ENCODE data around the gene SFI1. TPM values are rescaled to one million over a fixed set of nuclear protein-coding genes. Genes with fewer than 3 reads are reported as not detected.

Gene SFI1
- total RNA-seq, 4 donors from 2014 or later = 55.3 to 157 (median 90.1) TPM

DNA sequence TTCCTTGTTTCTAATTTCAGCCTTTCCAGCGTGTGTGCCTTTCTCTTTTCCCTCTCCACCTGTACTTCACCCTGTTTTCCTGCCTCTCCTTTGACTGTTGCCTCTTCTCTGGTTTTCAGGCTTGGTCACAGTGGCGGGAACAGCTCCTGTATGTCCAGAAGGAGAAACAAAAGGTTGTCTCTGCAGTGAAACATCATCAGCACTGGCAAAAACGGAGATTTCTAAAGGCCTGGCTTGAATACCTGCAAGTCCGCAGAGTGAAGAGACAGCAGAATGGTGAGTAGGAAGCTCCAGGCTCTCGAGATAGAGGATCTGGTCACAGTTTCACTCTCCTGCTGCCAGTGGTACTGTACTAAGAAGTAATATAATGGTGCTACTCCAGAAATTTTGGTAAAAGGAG is 76.6 kb downstream of the SFI1 start:
- intact Hi-C loops (cut with DNase I; ENCODE audit: low total_unique reads) = no loop called here
- Histone ChIP-seq H3K27me3 (no peaks in the 10 kb centered on the region), H3K9me3 (no peaks in the 10 kb centered on the region), H3K4me3 (no peak overlapping the region), H3K36me3 (peaks cover 0 to 18% (median 5%) of the 10 kb centered on the region in 4 donors), H3K27ac (no peak overlapping the region), H3K4me1 (no peaks in the 10 kb centered on the region)
- no peak for DNase-seq
- WGBS, 2 donors (ENCODE audit: low coverage in 1 of 2) = 83 to 90% methylated on average over 5 of the region's 5 CpGs
- TF ChIP-seq, protein P1, sequence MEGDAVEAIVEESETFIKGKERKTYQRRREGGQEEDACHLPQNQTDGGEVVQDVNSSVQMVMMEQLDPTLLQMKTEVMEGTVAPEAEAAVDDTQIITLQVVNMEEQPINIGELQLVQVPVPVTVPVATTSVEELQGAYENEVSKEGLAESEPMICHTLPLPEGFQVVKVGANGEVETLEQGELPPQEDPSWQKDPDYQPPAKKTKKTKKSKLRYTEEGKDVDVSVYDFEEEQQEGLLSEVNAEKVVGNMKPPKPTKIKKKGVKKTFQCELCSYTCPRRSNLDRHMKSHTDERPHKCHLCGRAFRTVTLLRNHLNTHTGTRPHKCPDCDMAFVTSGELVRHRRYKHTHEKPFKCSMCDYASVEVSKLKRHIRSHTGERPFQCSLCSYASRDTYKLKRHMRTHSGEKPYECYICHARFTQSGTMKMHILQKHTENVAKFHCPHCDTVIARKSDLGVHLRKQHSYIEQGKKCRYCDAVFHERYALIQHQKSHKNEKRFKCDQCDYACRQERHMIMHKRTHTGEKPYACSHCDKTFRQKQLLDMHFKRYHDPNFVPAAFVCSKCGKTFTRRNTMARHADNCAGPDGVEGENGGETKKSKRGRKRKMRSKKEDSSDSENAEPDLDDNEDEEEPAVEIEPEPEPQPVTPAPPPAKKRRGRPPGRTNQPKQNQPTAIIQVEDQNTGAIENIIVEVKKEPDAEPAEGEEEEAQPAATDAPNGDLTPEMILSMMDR (IDR thresholded peaks at IDR 0.05) = no peak
- TF ChIP-seq POLR2A (IDR thresholded peaks at IDR 0.05) = no peak
- no peak for TF ChIP-seq EP300 (IDR thresholded peaks at IDR 0.05; ENCODE audit: low read depth)
- no peak for TF ChIP-seq POLR2AphosphoS5 (IDR thresholded peaks at IDR 0.05)
- in situ Hi-C loops (cut with MboI; ENCODE audit: low pct_ligation_motif_present in 1 of 4, low pct_unique_long_range_greater_than_20kb in 1 of 4, low sequenced_read_pairs in 3 of 4) = no loop called here

DNA sequence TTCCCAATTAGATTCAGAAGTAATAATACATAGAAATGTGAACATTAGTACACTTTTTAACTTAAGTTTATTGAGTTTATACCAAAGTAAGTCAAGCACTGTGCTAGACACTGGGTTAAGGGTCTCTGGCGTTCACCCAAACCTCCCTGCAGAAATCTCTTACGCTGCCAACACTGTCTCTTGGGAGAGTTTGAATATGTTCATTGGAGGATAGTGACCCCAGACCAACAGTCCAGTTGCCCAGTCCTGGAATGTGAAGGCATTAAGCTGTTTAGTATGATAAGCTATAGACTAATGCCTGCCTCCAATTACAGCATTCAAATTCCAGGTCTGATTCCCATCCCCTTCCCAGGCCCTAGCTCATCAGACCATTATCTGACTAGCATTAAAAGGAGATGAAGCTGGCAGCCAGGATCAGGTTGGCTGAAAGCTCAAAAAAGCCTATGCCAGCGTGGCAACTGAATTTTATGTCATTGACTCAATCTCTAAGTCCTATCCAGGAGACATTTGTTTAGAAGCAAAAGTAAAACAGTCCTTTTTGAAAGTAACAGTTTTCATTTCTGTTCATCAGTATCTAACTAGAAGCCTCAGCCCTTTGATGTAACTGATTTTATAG is 77.8 kb downstream of the SFI1 start:
- TF ChIP-seq, protein P1 (IDR thresholded peaks at IDR 0.05) = no peak
- TF ChIP-seq POLR2A (IDR thresholded peaks at IDR 0.05) (no peak), POLR2AphosphoS5 (IDR thresholded peaks at IDR 0.05) (no peak), EP300 (IDR thresholded peaks at IDR 0.05; ENCODE audit: low read depth) (no peak)
- no peak for DNase-seq
- Histone ChIP-seq H3K27ac (no peak overlapping the region), H3K4me3 (no peak overlapping the region), H3K4me1 (no peaks in the 10 kb centered on the region), H3K9me3 (no peaks in the 10 kb centered on the region), H3K36me3 (peaks cover 0 to 23% (median 5%) of the 10 kb centered on the region in 4 donors), H3K27me3 (no peaks in the 10 kb centered on the region)
- in situ Hi-C loops (cut with MboI; ENCODE audit: low pct_ligation_motif_present in 1 of 4, low pct_unique_long_range_greater_than_20kb in 1 of 4, low sequenced_read_pairs in 3 of 4) = no loop called here
- WGBS, 2 donors (ENCODE audit: low coverage in 1 of 2) = 88 to 89% methylated on average over 3 of the region's 3 CpGs
- intact Hi-C loops (cut with DNase I; ENCODE audit: low total_unique reads) = no loop called here

DNA sequence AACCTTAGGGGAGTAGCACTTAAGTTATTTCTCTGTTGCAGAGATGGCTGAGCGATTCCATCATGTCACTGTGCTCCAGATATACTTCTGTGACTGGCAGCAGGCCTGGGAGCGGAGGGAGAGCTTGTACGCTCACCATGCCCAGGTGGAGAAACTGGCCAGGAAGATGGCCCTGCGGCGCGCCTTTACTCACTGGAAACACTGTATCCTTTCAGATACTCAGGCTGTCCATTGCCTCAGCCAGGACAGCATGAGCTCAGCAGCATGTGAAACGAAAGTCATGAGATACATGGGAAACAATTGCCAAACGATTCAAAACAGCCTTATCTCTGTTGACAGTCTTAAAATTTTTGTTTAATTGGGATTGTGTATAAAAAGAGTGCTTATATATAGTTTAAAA is 78.9 kb downstream of the SFI1 start:
- TF ChIP-seq POLR2AphosphoS5 (IDR thresholded peaks at IDR 0.05) (no peak), POLR2A (IDR thresholded peaks at IDR 0.05) (no peak), EP300 (IDR thresholded peaks at IDR 0.05; ENCODE audit: low read depth) (no peak)
- TF ChIP-seq, protein P1 (IDR thresholded peaks at IDR 0.05) = no peak
- H3K4me3 ChIP-seq = no peak overlapping the region
- no peak overlapping the region for H3K27ac ChIP-seq
- intact Hi-C loops (cut with DNase I; ENCODE audit: low total_unique reads) = loop anchor here (5.0 kb wide), 1 partner anchor 302 kb away; no protein-coding TSS in a partner anchor
- in situ Hi-C loops (cut with MboI; ENCODE audit: low pct_ligation_motif_present in 1 of 4, low pct_unique_long_range_greater_than_20kb in 1 of 4, low sequenced_read_pairs in 3 of 4) = no loop called here
- H3K36me3 ChIP-seq = peaks cover 0 to 23% (median 5%) of the 10 kb centered on the region in 4 donors
- WGBS, 2 donors (ENCODE audit: low coverage in 1 of 2) = 73 to 89% methylated on average over 2 to 8 of the region's 8 CpGs
- H3K9me3 ChIP-seq = no peaks in the 10 kb centered on the region
- no peaks in the 10 kb centered on the region for H3K27me3 ChIP-seq
- no peak for DNase-seq
- H3K4me1 ChIP-seq = no peaks in the 10 kb centered on the region

DNA sequence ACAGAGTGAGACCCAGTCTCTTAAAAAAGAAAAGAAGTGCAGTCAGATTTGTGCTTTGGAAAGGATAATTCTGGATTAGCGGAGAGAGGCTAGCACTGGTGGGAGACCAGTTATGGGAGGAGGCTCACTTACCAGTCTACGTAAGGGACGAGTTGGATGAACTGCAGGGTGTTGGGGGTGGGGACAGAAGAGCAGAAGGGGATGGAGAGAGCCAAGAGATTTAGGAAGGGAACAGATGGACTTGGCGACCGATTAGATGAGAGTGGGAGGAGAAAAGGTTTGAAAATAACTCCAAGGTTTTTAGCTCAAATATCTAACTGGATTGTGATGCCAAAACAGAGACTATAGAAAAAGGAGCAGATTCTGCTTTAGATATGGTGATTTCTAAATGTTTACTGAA is 81.4 kb downstream of the SFI1 start:
- in situ Hi-C loops (cut with MboI; ENCODE audit: low pct_ligation_motif_present in 1 of 4, low pct_unique_long_range_greater_than_20kb in 1 of 4, low sequenced_read_pairs in 3 of 4) (no loop called here), intact Hi-C loops (cut with DNase I; ENCODE audit: low total_unique reads) (loop anchor here (5.0 kb wide), 1 partner anchor 300 kb away; no protein-coding TSS in a partner anchor)
- H3K9me3 ChIP-seq = no peaks in the 10 kb centered on the region
- peaks cover 0 to 20% (median 5%) of the 10 kb centered on the region in 4 donors for H3K36me3 ChIP-seq
- H3K4me1 ChIP-seq = no peaks in the 10 kb centered on the region
- H3K4me3 ChIP-seq = no peak overlapping the region
- WGBS, 2 donors (ENCODE audit: low coverage in 1 of 2) = 64 to 83% methylated on average over 5 of the region's 5 CpGs
- H3K27me3 ChIP-seq = no peaks in the 10 kb centered on the region
- TF ChIP-seq POLR2AphosphoS5 (IDR thresholded peaks at IDR 0.05) (no peak), POLR2A (IDR thresholded peaks at IDR 0.05) (no peak), EP300 (IDR thresholded peaks at IDR 0.05; ENCODE audit: low read depth) (no peak)
- TF ChIP-seq, protein P1 (IDR thresholded peaks at IDR 0.05) = no peak
- H3K27ac ChIP-seq = no peak overlapping the region
- DNase-seq = no peak

Data from transverse colon (tissue), 4 donors.